Epithelial cell of prostate (primary cell): ENCODE data around the gene COX20.

Source experiments
- DNase-seq: peaks from one replicate; pipeline ENCODE4 v3.0.0-alpha.2; 2011; ENCODE audit warnings: low read depth, low spot score
- H3K27ac ChIP-seq: fragments of 450-650 bp; 2 replicates; pipeline ENCODE4 v1.5.1; 2017; ENCODE audit warnings: mild to moderate bottlenecking

The COX20 gene

GRCh38 chr1:244868484-244869363 is 33.3 kb downstream of the COX20 start:
- DNase-seq = no peak
- H3K27ac ChIP-seq = no peak overlapping the region

- no peak for DNase-seq
- H3K27ac ChIP-seq = no peak overlapping the region
These were observed 33.9 kb downstream of the COX20 start for GRCh38 chr1:244869364-244869827.

GRCh38 chr1:244869950-244870349 is 34.5 kb downstream of the COX20 start:
- H3K27ac ChIP-seq = no peak overlapping the region
- no peak for DNase-seq

GRCh38 chr1:244874974-244875579 is 39.6 kb downstream of the COX20 start:
- no peak for DNase-seq
- H3K27ac ChIP-seq = no peak overlapping the region

DNA sequence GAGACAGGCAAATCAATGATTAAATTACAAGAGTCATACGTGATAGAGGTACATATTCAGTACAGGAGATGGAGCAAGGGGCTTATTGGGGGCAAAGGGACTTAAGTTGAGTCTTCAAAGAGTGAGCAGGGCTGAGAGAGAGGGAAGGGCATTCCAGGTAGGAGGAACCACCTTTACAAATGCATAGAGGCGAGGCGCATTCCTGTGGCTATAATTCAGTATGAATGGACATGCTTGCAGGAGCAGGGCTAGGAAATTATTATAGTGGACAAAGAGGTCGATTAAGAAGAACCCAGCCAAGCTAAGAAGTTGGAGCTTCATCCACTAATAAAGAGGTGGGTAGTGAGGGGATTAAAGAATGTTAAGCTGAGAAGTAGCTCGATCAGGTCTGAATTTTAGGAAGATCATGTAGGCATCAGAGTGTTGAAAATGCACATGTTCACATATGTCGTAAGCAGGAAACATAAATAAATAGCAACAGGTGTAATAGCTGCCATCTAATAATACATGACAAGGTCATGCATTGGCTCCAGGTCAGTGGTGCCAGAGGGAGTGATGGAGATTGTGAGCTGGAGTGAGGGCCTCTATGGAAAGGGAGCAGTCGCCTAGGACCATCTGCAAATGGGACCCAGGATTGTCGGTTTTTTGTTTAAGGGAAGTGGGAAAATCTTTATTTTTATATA is 40.9 kb downstream of the COX20 start:
- no peak overlapping the region for H3K27ac ChIP-seq
- no peak for DNase-seq

DNA sequence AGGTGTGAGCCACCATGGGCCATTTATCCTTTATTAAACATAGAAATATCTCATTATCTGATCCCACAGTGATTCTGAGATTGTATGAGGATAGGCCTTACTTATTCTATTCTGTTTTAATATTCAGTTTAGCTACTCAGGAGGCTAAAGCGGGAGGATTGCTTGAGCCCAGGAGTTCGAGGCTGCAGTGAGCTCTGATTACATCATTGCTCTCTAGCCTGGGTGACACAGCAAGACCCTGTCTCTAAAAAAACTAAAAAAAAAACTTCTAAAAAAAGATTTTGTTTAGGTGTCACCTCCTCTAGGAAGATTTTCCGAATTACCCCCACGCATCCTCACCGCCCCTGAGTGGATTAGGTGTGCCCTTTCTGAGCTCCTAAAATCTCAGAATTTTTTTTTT is 43.2 kb downstream of the COX20 start:
- no peak overlapping the region for H3K27ac ChIP-seq
- DNase-seq = no peak

DNA sequence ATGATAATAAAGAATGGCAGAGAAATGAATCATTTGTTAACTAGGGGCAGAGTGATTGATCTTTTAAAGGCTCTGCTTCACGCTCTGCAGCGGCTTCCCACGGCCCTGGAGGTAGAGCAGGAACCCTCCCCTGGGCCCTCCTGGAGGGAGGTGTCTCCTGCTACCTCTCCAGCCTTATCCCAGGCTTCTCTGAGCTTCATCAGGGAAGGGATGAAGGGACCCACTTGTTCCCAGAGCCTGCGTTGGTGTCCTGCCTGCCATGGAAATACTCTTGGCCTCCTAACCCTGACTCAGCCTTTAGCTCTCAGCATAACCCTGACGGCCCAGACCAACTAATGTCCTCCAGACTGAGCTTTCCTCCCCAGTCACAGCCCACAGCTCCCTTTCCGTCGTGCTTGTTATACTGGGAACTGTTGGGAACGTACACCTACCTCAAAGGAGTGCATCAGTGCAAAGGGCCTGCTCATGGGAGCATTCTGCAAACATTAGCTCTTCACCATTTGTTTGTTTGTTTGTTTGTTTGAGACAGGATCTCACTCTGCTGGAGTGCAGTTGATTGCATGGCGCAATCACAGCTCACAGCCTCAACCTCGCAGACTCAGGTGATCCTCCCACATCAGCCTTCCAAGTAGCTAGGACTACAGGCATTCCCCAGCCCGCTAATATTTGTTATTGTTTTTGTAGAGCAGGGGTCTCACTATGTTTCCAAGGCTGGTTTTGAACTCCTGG is 46.3 kb downstream of the COX20 start:
- DNase-seq = no peak
- H3K27ac ChIP-seq = no peak overlapping the region

DNA sequence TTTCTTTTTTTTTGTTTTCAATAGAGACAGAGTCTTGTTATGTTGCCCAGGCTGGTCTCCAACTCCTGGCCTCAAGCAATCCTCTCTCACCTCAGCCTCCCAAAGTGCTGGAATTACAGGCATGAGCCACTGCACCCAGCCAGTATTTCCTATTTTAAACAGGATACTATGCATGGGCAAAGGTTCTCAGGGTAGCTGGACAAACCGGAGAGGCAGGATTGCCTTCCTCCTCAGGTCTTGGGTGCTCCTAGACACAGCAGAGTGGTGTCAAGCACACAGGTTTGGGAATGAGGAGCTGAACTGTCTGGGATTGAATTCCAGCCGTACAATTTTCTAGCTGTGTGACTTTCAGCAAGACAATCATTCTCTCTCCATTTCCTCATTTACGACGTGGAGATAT is 51.8 kb downstream of the COX20 start:
- no peak for DNase-seq
- no peak overlapping the region for H3K27ac ChIP-seq

DNA sequence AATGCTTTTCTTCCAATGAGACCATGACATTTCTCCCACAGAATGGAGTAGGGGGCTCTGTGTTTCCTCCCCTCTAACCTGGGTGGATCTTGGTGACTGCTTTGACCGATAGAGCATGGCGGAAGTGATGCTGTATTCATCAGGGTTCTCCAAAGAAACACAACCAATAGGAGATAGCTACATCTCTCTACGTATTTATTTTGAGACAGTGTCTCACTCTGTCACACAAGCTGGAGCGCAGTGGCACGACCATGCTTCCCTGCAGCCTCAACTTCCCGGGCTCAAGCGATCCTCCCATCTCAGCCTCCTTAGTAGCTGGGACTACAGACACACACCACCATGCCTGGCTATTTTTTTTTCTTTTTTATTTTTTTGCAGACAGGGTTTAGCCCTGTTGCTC is 58.4 kb downstream of the COX20 start:
- no peak overlapping the region for H3K27ac ChIP-seq
- DNase-seq = no peak
